B cell (primary cell): ENCODE data around the gene CACNA1A. TPM values are rescaled to one million over a fixed set of nuclear protein-coding genes. Genes with fewer than 3 reads are reported as not detected.

ENCODE experiments used
- ATAC-seq: fragments of 200-7000 bp; cut with Tn5 transposase; one replicate; pipeline ENCODE4 v1.10.0; 2021; ENCODE audit warnings: low read depth, mild to moderate bottlenecking, moderate number of reproducible peaks, moderate library complexity
- CTCF ChIA-PET: fragments of 350-600 bp; sonication (Branson Sonifier 250); formaldehyde crosslinking; loops from one replicate; lab custom pipeline; 2021; ENCODE audit warnings: antibody characterized with exemption, inconsistent platforms; lab: Charles Lee
- POLR2A ChIA-PET: fragments of 350-600 bp; sonication (Branson Sonifier 250); formaldehyde crosslinking; loops from one replicate; lab custom pipeline; 2021; ENCODE audit warnings: antibody characterized with exemption; lab: Charles Lee
- DNase-seq: peaks from one replicate; pipeline ENCODE4 v3.0.0; 2013
- H2AFZ ChIP-seq: 2 replicates; pipeline ENCODE4 v1.6.1; 2012; ENCODE audit warnings: mild to moderate bottlenecking, low read depth, low read length; ENCODE audit not compliant: insufficient read depth, poor library complexity, severe bottlenecking
- H3K27ac ChIP-seq, 2 donors: 1 replicate in 1 of 2; 2 replicates in 1 of 2; pipeline ENCODE4 v1.5.1; 2012 to 2013; ENCODE audit warnings: low read length in 2 of 2, mild to moderate bottlenecking in 2 of 2, moderate library complexity in 1 of 2
- H3K27me3 ChIP-seq, 4 experiments: fragments of 200-600 bp in 1 of 4; sonication (generic) in 1 of 4; replicated peaks in 1 of 4; 1 replicate in 2 of 4; 2 replicates in 2 of 4; pipeline versions ENCODE4 v1.6.1 to v1.7.0; 2013 to 2016; ENCODE audit warnings: low read length in 3 of 4, mild to moderate bottlenecking in 2 of 4, mixed read lengths in 1 of 4, moderate library complexity in 1 of 4; ENCODE audit not compliant: insufficient read depth in 4 of 4, control insufficient read depth in 3 of 4; ENCODE audit errors: control extremely low read depth in 1 of 4
- H3K36me3 ChIP-seq, 2 experiments: replicated peaks in 1 of 2; 1 replicate in 1 of 2; 2 replicates in 1 of 2; pipeline versions ENCODE4 v1.6.1 to v1.7.1; 2013; ENCODE audit warnings: low read length in 1 of 2; ENCODE audit not compliant: insufficient read depth in 2 of 2, control insufficient read depth in 1 of 2; ENCODE audit errors: control extremely low read depth in 1 of 2, extremely low read depth in 1 of 2
- H3K4me1 ChIP-seq, 2 donors: fragments of 200-600 bp in 1 of 2; sonication (generic) in 1 of 2; 1 replicate in 1 of 2; 2 replicates in 1 of 2; pipeline versions ENCODE4 v1.5.1 to v1.6.1; 2013 to 2017; ENCODE audit warnings: low read length in 2 of 2; ENCODE audit not compliant: control insufficient read depth in 2 of 2, insufficient read depth in 2 of 2
- H3K4me2 ChIP-seq: replicated peaks from 2 replicates; pipeline ENCODE3; 2012; ENCODE audit warnings: mild to moderate bottlenecking, low read depth, low read length; ENCODE audit not compliant: poor library complexity, severe bottlenecking
- H3K4me3 ChIP-seq, 5 experiments: fragments of 200-600 bp in 1 of 5; sonication (generic) in 1 of 5; 1 replicate in 3 of 5; 2 replicates in 2 of 5; pipeline versions ENCODE4 v1.5.1 to v1.7.0; 2011 to 2016; ENCODE audit warnings: low read length in 4 of 5, mild to moderate bottlenecking in 4 of 5, low read depth in 2 of 5, control low read depth in 1 of 5, moderate library complexity in 1 of 5; ENCODE audit not compliant: insufficient read depth in 1 of 5; ENCODE audit errors: control extremely low read depth in 1 of 5, extremely low read depth in 1 of 5
- H3K79me2 ChIP-seq: fragments of 200-600 bp; sonication (generic); one replicate; pipeline ENCODE4 v1.6.0; 2016; ENCODE audit warnings: low read length; ENCODE audit not compliant: control insufficient read depth, insufficient read depth
- H3K9ac ChIP-seq: fragments of 200-600 bp; sonication (generic); 2 replicates; pipeline ENCODE4 v1.6.1; 2017; ENCODE audit warnings: mild to moderate bottlenecking, low read length, moderate library complexity
- H3K9me3 ChIP-seq, 3 donors: one replicate each; pipeline versions ENCODE4 v1.6.1 to v1.7.1; 2013; ENCODE audit warnings: low read length in 2 of 3; ENCODE audit not compliant: control insufficient read depth in 2 of 3, insufficient read depth in 1 of 3; ENCODE audit errors: control extremely low read depth in 1 of 3
- H4K20me1 ChIP-seq: 2 replicates; pipeline ENCODE4 v1.6.0; 2012; ENCODE audit warnings: mild to moderate bottlenecking, low read length; ENCODE audit not compliant: insufficient read depth, control insufficient read depth, poor library complexity, severe bottlenecking
- H3K27ac Mint-ChIP-seq: one replicate; pipeline ENCODE4 v1.8.0; 2021; ENCODE audit warnings: mixed read lengths
- H3K27me3 Mint-ChIP-seq: one replicate; pipeline ENCODE4 v1.8.0; 2021; ENCODE audit warnings: mixed read lengths
- H3K4me1 Mint-ChIP-seq: one replicate; pipeline ENCODE4 v1.8.0; 2021; ENCODE audit warnings: mixed read lengths
- H3K4me3 Mint-ChIP-seq: one replicate; pipeline ENCODE4 v1.8.0; 2021; ENCODE audit warnings: mixed read lengths
- H3K9me3 Mint-ChIP-seq: one replicate; pipeline ENCODE4 v1.8.0; 2022; ENCODE audit warnings: mixed read lengths; ENCODE audit not compliant: insufficient read depth
- CTCF ChIP-seq: fragments of 200-600 bp; IDR thresholded peaks from one replicate; pipeline ENCODE4 v1.8.0; 2022; ENCODE audit warnings: antibody characterized with exemption, mild to moderate bottlenecking
- EZH2 ChIP-seq: IDR thresholded peaks from 2 replicates; pipeline ENCODE4 v1.6.1; 2012; ENCODE audit warnings: borderline replicate concordance, low read depth, mild to moderate bottlenecking, moderate library complexity, low read length; ENCODE audit not compliant: insufficient read depth, poor library complexity, severe bottlenecking
- WGBS: methylation state at CpG from one replicate; pipeline ENCODE4 v1.1.5; 2013; ENCODE audit warnings: missing lambda C conversion rate; ENCODE audit not compliant: insufficient coverage; 5-methylcytosine and 5-hydroxymethylcytosine counted together
- intact Hi-C: fragments of 100-400 bp; cut with micrococcal nuclease; formaldehyde crosslinking; loops from one replicate; pipeline ENCODE4 v1.10.0; 2022
- polyA plus RNA-seq: library from polyadenylated mRNA; depleted of rRNA; stranded (reverse); fragments of >200 nt; gene quantifications from 2 replicates; pipeline ENCODE4 v1.2.3, GENCODE V29; 2012
- total RNA-seq, 2 donors: library from RNA; stranded (reverse); fragments of 120-200 nt in 1 of 2; gene quantifications; 1 replicate in 1 of 2; 2 replicates in 1 of 2; pipeline versions ENCODE4 v1.2.3 to v1.2.4, GENCODE V29; 2013 to 2022

Gene CACNA1A
- total and polyA plus RNA-seq, 2 donors (not counting 1 experiment from before 2014, with no cell fraction given) = 1.2 to 1.3 TPM

- ATAC-seq = no peak
- H3K4me3 Mint-ChIP-seq = peak overlapping the region; percentile 66
- H3K4me1 Mint-ChIP-seq = peaks cover 66% of the 10 kb centered on the region
- CTCF ChIA-PET = interaction anchor here (2.3 to 12.6 kb wide), 2 partner anchors 8 to 33 kb away, joined by 6 to 154 read pairs; no protein-coding TSS in a partner anchor
- no peaks in the 10 kb centered on the region for H3K9me3 ChIP-seq
- H3K9me3 Mint-ChIP-seq = no peaks in the 10 kb centered on the region
- no peaks in the 10 kb centered on the region for H3K27me3 Mint-ChIP-seq
- no peak overlapping the region for H2AFZ ChIP-seq
- no peaks in the 10 kb centered on the region for H4K20me1 ChIP-seq
- 83% methylated on average over 1 of the region's 1 CpG for WGBS
- TF ChIP-seq CTCF = no peak
- TF ChIP-seq EZH2 = no peak
- no peak for DNase-seq
- H3K4me3 ChIP-seq = no peak overlapping the region
- peak overlapping the region; percentile 31 to 51 for H3K27ac ChIP-seq
- POLR2A ChIA-PET = interaction anchor here (0.9 to 1.3 kb wide), 3 partner anchors 8 to 55 kb away, joined by 3 to 6 read pairs (median 4); no protein-coding TSS in a partner anchor
- H3K4me2 ChIP-seq = peak overlapping the region; percentile 37
- H3K36me3 ChIP-seq = no peaks in the 10 kb centered on the region
- H3K27ac Mint-ChIP-seq = peak overlapping the region; percentile 92
- intact Hi-C loops = loop anchor here (5.0 kb wide), 1 partner anchor 1222 kb away; the partner anchor contains the start of gene ADGRE5
- no peaks in the 10 kb centered on the region for H3K27me3 ChIP-seq
- no peak overlapping the region for H3K9ac ChIP-seq
- peaks cover 85 to 97% of the 10 kb centered on the region in 2 donors for H3K4me1 ChIP-seq
- H3K79me2 ChIP-seq = peaks cover 29% of the 10 kb centered on the region
These were observed 345.7 kb downstream of the CACNA1A start for GRCh38 chr19:13160557-13160956.

DNA sequence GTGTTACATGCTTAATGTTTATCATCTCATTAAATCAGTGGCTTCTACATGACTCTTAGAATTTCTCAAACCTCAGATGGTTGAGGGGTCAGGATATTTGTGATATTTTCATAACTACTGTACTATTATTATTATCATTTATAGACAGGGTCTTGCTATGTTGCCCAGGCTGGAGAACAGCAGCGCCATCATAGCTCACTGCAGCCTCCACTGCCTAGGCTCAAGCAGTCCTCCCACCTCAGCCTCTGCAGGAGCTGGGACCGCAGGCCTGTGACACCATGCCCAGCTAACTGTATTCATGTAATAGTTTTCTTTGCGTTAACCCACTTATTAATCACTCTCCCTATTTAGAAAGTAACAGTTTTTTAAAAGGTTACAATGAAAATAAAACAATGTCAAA lies 346.6 kb downstream of the CACNA1A start:
- Histone ChIP-seq H3K9ac (no peak overlapping the region), H3K9me3 (no peaks in the 10 kb centered on the region), H3K27me3 (no peaks in the 10 kb centered on the region), H2AFZ (no peak overlapping the region), H3K36me3 (no peaks in the 10 kb centered on the region), H3K4me2 (no peak overlapping the region), H3K4me1 (peaks cover 77 to 92% of the 10 kb centered on the region in 2 donors), H3K79me2 (peaks cover 31% of the 10 kb centered on the region), H3K4me3 (no peak overlapping the region), H3K27ac (peak overlapping the region in 1 of 2 donors; percentile 43), H4K20me1 (peaks cover 7% of the 10 kb centered on the region)
- CTCF ChIA-PET = interaction anchor here (1.0 to 12.6 kb wide), 2 partner anchors 17 to 34 kb away, joined by 3 to 154 read pairs; no protein-coding TSS in a partner anchor
- Mint-ChIP-seq H3K27me3 (no peaks in the 10 kb centered on the region), H3K4me3 (peak overlapping the region; percentile 40), H3K27ac (peak overlapping the region; percentile 70), H3K9me3 (no peaks in the 10 kb centered on the region), H3K4me1 (peaks cover 59% of the 10 kb centered on the region)
- DNase-seq = no peak
- no peak for ATAC-seq
- POLR2A ChIA-PET = no interaction called here
- no peak for TF ChIP-seq EZH2
- no peak for TF ChIP-seq CTCF
- intact Hi-C loops = loop anchor here (5.0 kb wide), 1 partner anchor 1223 kb away; the partner anchor contains the start of gene ADGRE5
- WGBS = no CpG with 5 or more reads among the region's 3 CpGs
